Hepatocyte (in vitro differentiated cells): ENCODE data around the gene TRIM44.

Experiments used
- CTCF ChIP-seq: fragments of 200-600 bp; sonication (generic); IDR thresholded peaks from 2 replicates; pipeline ENCODE4 v1.5.1; 2016; ENCODE audit warnings: antibody characterized with exemption, mild to moderate bottlenecking; ENCODE audit not compliant: poor library complexity
- EZH2 ChIP-seq: fragments of 200-600 bp; sonication (generic); IDR thresholded peaks from 2 replicates; pipeline ENCODE4 v1.6.1; 2016; ENCODE audit warnings: antibody characterized with exemption, mild to moderate bottlenecking, borderline replicate concordance
- EZH2phosphoT487 ChIP-seq: fragments of 200-600 bp; sonication (generic); IDR thresholded peaks from one replicate; pipeline ENCODE4 v1.6.1; 2018; ENCODE audit warnings: antibody characterized with exemption, mild to moderate bottlenecking, low read depth, moderate library complexity; ENCODE audit not compliant: unreplicated experiment, severe bottlenecking

GRCh38 chr11:35711924-35712323, 49.3 kb downstream of the TRIM44 start:
- TF ChIP-seq CTCF (no peak), EZH2 (no peak), EZH2phosphoT487 (no peak)
